NCI-H1694 (cell line): ENCODE measurements around the gene PRRX1.

Experiments
- DNase-seq: peaks from one replicate; lab custom pipeline; 2025; lab: John Stamatoyannopoulos, UW

The PRRX1 gene

GRCh38 chr1:170664093-170664827 lies at the start of gene PRRX1:
PRRX1 (plus strand) TSS chr1:170664131; CDS start chr1:170664219, 88 bp downstream.
- DNase-seq, result no peak

- no peak for DNase-seq
These were observed 46.2 kb upstream of the PRRX1 start for GRCh38 chr1:170617591-170618330.

GRCh38 chr1:170618421-170618820 lies 45.5 kb upstream of the PRRX1 start:
- DNase-seq, result no peak

- no peak for DNase-seq
These were observed 44.5 kb upstream of the PRRX1 start for GRCh38 chr1:170619241-170620028.

- DNase-seq, result no peak
These were observed 43.8 kb upstream of the PRRX1 start for GRCh38 chr1:170620164-170620563.

GRCh38 chr1:170623171-170623570 lies 40.8 kb upstream of the PRRX1 start:
- DNase-seq, result no peak

GRCh38 chr1:170624146-170624545 lies 39.8 kb upstream of the PRRX1 start:
- no peak for DNase-seq

GRCh38 chr1:170630977-170631376 lies 33.0 kb upstream of the PRRX1 start:
- DNase-seq, result no peak

GRCh38 chr1:170634293-170634692 lies 29.6 kb upstream of the PRRX1 start:
- no peak for DNase-seq

GRCh38 chr1:170634824-170635410 lies 29.0 kb upstream of the PRRX1 start:
- DNase-seq, result no peak

- DNase-seq, result no peak
These were observed 23.4 kb upstream of the PRRX1 start for GRCh38 chr1:170640581-170640980.

GRCh38 chr1:170657275-170657853 lies 6.6 kb upstream of the PRRX1 start:
- DNase-seq, result no peak

- DNase-seq, result no peak
These were observed 4.4 kb upstream of the PRRX1 start for GRCh38 chr1:170659399-170660035.

- DNase-seq, result no peak
These were observed 3.6 kb upstream of the PRRX1 start for GRCh38 chr1:170660281-170660713.

- DNase-seq, result no peak
These were observed 2.9 kb upstream of the PRRX1 start for GRCh38 chr1:170660871-170661645.

GRCh38 chr1:170661646-170662411 lies 2.1 kb upstream of the PRRX1 start:
- no peak for DNase-seq

- DNase-seq, result no peak
These were observed 1.1 kb upstream of the PRRX1 start for GRCh38 chr1:170662561-170663403.

GRCh38 chr1:170663404-170664092 lies 383 bp upstream of the PRRX1 start:
- no peak for DNase-seq
